ENCODE data around the gene SPSB3.

The SPSB3 gene

DNA sequence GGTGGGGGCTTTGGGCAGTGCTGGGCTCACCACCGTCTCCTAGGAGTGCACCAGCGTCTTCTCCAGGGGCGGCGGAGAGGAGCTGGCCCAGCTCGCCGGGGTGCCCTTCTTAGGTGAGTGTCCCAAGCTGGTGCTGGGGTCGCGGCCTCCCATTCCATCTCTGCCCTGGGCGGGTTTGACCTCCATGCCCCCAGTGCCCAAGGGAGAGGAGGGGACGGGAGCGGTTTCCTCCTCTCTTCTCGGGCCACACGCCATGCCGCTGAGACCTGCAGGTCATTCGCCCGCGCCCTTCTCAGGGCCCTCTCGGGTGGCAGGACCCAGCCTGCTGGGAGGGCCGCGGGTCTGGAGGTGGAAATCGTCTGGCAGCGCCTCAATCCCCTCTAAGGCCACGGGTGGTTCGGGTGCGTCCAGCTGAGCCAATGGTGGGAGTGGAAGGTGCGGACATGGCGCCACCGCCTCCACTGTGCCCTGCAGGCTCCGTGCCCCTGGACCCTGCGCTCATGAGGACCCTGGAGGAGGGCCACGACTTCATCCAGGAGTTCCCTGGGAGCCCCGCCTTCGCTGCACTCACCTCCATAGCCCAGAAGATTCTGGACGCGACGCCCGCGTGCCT lies 5.8 kb upstream of the SPSB3 start:
- no peak for DNase-seq

GRCh38 chr16:1787322-1788094 lies 5.1 kb upstream of the SPSB3 start:
- no peak for DNase-seq

DNA sequence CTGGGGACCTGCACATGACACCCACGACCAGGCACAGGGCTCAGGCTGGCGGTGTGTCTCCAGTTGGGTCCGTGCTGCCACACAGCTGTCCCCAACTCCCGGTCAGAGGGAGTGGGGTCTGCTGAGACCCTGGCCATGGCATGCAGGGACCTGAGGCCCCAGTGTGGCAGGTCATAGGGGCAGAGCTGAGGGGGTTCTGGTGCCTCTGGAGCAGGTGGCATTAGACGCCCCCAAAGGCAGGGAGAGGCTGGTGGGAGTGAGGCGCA lies 4.6 kb upstream of the SPSB3 start:
- DNase-seq: no peak

DNA sequence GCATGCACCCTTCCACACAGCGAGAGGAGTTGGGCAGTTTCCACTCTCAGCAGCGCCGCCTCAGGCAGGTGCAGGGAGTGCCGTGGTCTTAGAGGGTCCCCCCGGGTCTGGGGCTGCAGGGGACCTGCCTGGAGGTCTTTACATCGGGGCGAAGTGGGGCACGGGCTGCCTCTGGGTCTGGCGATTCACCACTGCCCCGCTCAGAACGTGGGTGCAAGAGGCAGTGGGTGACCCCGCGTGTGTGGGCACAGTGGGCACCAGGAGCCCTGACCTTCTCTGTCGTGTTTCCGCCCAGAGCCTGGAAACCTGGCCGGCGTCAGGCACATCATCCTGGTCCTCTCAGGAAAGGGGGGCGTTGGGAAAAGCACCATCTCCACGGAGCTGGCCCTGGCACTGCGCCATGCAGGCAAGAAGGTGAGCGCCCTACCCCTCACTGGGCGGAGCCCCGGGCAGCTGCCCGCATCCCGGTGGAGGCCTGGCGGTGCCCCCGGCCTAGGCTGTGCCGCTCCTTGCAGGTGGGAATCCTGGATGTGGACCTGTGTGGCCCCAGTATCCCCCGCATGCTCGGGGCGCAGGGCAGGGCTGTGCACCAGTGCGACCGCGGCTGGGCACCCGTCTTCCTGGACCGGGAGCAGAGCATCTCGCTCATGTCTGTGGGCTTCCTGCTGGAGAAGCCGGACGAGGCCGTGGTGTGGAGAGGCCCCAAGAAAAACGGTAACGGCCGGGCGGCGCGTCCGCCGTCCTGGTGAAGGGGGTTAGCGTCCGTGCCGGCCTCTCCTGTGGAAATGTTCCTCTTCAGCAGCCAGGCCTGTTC lies 4.1 kb upstream of the SPSB3 start:
- DNase-seq: no peak

GRCh38 chr16:1785846-1786170 lies 3.4 kb upstream of the SPSB3 start:
- DNase-seq: no peak

GRCh38 chr16:1784977-1785845 lies 2.8 kb upstream of the SPSB3 start:
- no peak for DNase-seq

GRCh38 chr16:1781758-1782407 lies 488 bp downstream of the SPSB3 start:
- DNase-seq: no peak

- no peak for DNase-seq
Measured at GRCh38 chr16:1781254-1781653, 1.1 kb downstream of the SPSB3 start.

DNA sequence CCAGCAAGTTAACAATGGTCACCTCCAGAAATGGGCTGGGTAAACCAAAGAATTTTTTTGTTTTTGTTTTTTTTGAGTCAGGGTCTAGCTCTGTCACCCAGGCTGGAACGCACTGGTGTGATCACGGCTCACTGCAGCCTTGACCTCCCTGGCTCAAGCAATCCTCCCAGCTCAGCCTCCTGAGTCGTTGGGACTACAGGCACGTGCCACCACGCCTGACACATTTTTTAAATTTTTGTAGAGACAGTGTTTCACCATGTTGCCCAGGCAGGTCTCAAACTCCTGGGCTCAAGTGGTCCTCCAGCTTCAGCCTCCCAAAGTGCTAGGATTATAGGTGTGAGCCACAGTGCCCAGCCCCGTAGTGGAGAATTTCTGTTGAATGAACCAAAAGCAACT lies 1.7 kb downstream of the SPSB3 start:
- DNase-seq: no peak

- no peak for DNase-seq
Measured at GRCh38 chr16:1779741-1780676, 2.4 kb downstream of the SPSB3 start.

DNA sequence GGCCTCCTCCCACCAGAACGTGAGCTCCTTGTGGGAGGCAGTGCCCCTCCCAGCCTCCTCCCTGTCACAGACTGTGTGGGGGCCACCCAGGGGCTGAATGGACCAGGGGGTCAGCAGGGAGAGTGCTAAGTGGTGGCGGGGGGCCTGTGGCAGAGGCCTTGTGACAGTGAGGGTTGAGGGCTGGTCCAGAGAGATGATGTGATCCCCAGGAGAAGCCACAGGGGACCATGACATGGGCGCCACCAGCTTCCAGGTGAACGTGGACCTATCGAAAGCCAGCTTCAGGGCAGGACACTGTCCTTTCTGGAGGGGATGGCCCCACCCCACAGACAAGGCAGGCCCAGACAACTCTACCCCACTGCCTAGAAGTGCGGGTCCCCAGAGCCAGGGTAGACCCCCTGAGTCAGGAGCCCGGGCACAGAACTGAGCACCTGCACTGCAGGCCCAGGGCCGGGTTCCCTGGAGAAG lies 3.1 kb downstream of the SPSB3 start:
- no peak for DNase-seq

- no peak for DNase-seq
Measured at GRCh38 chr16:1778200-1779179, 3.9 kb downstream of the SPSB3 start.

DNA sequence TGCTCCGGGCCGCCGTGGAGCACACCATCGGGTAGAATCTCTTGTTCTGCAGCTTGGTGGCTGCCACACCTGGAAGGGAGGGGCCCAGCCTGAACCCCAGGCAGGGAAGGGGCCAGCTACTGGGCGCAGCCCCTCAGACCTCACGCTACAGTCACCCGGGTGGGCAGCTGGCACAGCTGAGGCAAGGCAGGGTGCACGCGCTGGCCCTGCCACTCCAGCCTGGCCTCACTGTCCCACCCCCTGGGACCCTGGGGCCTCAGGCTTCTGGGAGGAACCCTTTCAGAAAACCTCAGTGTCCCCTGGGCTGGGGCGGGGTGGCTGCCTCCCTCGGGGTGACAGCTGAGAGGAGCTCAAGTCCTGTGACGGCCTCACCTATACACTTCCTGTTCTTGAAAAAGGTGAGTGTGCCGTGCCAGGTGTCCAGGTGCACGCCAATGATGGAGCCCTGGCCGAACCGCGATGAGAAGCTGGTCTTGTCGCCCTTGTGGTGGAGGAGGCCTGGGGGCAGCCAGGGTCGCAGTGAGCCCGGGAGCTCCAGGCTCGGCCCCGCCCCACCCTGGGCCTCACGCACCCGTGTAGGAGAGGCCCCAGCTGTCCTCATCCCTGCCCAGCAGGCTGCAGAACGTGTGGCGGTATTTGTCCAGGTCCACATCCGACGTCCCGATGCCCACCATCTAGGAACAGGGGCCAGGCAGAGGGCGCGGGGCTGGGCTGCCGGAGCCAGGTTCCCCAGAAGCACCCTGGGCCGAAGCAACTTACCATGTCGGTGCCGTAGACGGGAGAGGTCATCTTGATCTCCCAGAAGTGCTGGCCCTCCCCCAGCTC lies 4.8 kb downstream of the SPSB3 start:
- no peak for DNase-seq

DNA sequence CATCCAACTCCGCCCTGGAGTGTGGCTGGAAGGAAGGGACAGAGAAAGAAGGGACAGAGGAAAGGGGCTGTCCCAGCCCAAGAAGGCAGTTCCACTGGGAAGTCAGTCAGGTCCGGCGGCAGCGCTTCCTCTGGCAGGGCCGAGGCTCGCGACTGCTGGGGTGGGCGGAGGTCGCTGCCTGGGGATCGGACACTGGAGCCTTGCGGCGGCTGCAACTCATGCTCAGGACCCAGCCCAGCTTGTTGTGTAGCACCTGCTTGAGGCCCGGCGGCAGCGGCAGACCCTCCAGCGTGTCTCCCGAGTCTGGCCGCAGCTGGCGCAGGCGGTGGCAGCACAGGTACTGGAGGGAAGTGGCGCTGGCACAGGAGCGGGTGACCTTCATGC lies 5.4 kb downstream of the SPSB3 start:
- no peak for DNase-seq

DNA sequence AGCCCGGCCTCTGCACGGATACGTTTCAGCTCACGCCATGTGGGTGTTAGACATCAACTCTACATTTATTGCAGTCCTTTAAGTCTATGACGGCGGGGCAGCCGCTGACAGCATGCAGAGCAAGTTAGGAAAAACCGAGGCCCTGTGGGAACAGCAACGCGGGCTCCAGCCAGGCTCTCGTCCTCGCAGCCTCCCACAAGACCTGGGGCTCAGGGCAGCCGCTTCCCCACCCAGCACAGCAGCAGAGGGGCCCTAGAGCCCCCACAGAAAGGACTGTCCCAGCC lies 5.8 kb downstream of the SPSB3 start:
- no peak for DNase-seq

DNA sequence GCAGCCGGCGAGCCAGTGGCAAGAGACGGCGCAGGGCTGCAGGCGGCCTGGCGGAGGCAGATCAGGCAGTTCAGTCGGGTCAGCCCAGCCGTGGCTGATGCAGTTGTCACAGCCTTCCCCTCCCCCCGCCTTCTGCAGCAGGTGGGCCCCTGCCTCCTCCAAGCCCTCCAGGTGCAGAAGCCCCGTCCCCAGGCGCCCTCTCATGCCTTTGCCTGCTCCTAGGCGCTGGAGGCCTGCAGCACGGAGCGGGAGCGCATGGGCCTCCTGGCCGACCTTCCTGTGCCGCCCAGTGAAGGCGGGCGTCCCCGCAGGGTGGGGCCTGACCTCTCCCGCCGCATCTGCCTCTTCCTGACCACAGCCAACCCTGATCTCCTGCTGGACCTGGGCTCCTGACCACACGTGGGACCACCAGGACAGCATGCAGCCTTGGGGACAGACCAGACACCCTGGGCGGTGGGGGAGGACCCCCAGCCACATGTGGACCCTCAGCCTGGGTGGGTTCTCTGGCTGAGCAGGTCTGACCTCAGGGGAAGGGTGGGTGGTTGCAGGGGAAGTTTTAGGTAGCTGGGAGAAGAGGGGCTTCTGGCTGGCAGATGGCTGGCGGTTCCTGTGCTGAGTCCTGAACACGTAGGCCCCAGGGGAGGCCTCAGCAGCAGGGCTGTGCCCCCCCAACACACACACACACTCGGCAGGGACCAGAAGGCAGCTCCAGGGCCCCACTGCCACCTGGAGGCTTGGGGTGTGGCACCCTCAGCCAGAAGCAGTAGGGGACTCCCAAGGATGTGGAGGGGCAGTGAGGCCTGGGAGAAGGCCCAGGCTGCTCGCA lies 6.3 kb downstream of the SPSB3 start:
- no peak for DNase-seq

- DNase-seq: no peak
Measured at GRCh38 chr16:1775006-1775845, 7.1 kb downstream of the SPSB3 start.

DNA sequence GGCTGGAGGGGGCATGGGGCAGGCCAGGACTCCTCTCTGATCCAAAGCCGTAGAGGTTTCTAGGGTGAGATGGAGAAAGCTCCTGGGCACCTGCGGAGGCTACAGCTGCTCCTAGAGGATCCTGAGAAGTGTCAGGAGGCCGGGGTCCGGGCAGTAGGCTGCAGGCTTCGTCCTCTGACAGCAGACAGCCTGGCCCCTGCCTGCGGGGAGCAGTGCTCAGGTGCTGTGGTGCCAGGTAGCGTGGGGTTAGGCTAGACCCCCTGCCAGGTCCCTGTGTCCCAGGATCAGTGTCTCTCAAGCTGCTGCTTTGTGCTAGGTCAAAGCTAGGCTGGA lies 8.0 kb downstream of the SPSB3 start:
- no peak for DNase-seq

Data from activated gamma-delta T cell (primary cell).